Mucosa of stomach (tissue), 1 donor: ENCODE results near the gene CTTNBP2.

Experiments
- H3K27me3 ChIP-seq: one replicate; pipeline ENCODE4 v1.7.0; 2013; ENCODE audit warnings: mild to moderate bottlenecking, low read length; ENCODE audit not compliant: control insufficient read depth, insufficient read depth
- H3K36me3 ChIP-seq: one replicate; pipeline ENCODE4 v1.7.0; 2013; ENCODE audit warnings: low read length; ENCODE audit not compliant: control insufficient read depth, insufficient read depth
- H3K4me1 ChIP-seq: one replicate; pipeline ENCODE4 v1.7.0; 2013; ENCODE audit warnings: mild to moderate bottlenecking, low read length; ENCODE audit not compliant: control insufficient read depth, insufficient read depth
- H3K4me3 ChIP-seq: one replicate; pipeline ENCODE4 v1.7.0; 2013; ENCODE audit warnings: low read length
- H3K9ac ChIP-seq: one replicate; pipeline ENCODE4 v1.7.0; 2013; ENCODE audit warnings: mild to moderate bottlenecking, low read length, moderate library complexity
- H3K9me3 ChIP-seq: one replicate; pipeline ENCODE4 v1.7.0; 2013; ENCODE audit warnings: mild to moderate bottlenecking, low read length, moderate library complexity; ENCODE audit not compliant: control insufficient read depth
- donor health status: Pancreatic carcinoma.

Gene CTTNBP2

DNA sequence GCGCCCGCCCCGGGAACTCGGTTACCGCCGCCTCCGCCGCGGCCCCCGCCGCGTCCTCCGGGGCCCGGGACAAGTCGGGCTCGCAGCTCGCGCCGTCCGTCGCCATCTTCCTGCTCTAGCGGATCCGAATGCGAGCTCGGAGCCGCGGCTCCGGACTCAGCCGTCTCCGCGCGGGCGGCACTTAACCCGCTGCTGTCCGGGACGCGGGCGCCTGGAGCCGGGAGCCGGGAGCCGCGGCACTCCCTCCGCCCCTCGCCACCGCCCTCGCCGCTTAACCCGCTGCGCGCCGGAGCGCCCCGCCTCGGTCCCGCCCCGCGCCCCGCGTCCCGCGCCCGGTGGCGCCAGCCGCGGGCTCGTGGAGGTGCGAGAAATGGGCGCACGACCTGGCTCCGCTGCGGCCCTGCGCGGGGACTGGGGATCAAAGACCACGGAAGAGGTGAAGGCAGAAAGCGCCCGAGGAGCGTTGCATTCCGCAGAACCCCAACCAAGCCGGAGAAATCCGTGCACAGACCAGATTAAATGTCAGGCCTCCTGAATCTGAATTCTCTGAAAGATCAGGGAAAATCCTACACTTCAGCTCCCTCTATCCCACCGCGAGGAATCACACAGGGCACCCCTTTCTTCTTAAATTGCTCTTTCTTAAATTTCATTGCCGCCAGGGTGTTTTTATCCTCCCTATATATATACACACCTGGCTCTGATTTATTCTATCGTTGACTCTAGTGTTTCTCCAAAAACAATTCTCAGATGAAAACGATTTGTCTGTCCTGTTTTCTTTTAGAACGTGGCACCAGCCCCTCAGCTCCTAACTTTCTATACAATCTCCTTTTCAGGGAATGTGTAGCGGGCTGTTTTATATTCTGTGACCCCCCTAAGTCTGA lies at the start of gene CTTNBP2:
Gene CTTNBP2 (minus strand): TSS at position 132 of the 881 bp plus-strand sequence. CDS start 26 bp downstream, at position 106.
- H3K4me1 ChIP-seq = peaks cover 5% of the 10 kb centered on the region
- peaks cover 38% of the 10 kb centered on the region for H3K27me3 ChIP-seq
- peak within 1 kb of the TSS; percentile 28 for H3K4me3 ChIP-seq
- H3K9me3 ChIP-seq = no peaks in the 10 kb centered on the region
- H3K9ac ChIP-seq = peak within 1 kb of the TSS; percentile 53
- no peaks in the 10 kb centered on the region for H3K36me3 ChIP-seq

DNA sequence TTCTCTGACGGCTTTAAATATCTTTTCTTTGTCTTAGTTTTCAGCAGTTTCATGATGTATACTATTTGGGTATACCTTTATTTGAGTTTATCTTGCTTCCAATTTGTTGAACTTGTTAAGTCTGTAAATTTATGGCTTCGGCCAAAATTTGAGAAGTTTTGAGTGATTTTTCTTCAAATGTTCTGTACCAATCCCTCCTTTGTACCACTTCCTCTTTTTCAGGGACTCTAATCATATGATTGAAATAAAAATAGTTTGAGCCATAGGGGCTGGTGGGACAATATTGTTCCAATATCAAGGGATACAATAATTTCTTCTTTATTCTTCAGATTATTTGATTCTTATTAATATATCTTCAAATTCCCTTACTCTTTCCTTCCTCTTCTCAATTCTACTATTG lies 43.1 kb upstream of the CTTNBP2 start:
- Histone ChIP-seq H3K36me3 (no peaks in the 10 kb centered on the region), H3K4me1 (no peaks in the 10 kb centered on the region), H3K27me3 (no peaks in the 10 kb centered on the region), H3K4me3 (no peak overlapping the region), H3K9me3 (no peaks in the 10 kb centered on the region), H3K9ac (no peak overlapping the region)

DNA sequence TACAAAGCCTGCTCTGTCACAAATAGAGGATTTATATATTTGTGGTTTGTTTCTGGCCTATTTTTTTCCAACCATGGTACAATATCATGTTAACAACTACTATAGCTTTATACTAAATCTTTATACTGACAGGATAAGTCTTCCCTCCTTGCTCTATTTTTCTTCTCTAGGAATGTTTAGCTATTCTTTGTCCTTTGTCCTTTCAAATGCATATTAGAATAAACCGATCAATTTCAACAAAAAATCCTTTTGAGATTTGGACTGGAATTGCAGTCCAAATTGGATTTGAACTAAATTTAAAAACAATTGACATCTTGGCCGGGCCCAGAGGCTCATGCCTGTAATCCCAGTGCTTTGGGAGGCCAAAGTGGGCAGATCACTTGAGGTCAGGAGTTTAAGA lies 39.2 kb upstream of the CTTNBP2 start:
- Histone ChIP-seq H3K27me3 (no peaks in the 10 kb centered on the region), H3K36me3 (no peaks in the 10 kb centered on the region), H3K4me3 (no peak overlapping the region), H3K9ac (no peak overlapping the region), H3K4me1 (no peaks in the 10 kb centered on the region), H3K9me3 (no peaks in the 10 kb centered on the region)

DNA sequence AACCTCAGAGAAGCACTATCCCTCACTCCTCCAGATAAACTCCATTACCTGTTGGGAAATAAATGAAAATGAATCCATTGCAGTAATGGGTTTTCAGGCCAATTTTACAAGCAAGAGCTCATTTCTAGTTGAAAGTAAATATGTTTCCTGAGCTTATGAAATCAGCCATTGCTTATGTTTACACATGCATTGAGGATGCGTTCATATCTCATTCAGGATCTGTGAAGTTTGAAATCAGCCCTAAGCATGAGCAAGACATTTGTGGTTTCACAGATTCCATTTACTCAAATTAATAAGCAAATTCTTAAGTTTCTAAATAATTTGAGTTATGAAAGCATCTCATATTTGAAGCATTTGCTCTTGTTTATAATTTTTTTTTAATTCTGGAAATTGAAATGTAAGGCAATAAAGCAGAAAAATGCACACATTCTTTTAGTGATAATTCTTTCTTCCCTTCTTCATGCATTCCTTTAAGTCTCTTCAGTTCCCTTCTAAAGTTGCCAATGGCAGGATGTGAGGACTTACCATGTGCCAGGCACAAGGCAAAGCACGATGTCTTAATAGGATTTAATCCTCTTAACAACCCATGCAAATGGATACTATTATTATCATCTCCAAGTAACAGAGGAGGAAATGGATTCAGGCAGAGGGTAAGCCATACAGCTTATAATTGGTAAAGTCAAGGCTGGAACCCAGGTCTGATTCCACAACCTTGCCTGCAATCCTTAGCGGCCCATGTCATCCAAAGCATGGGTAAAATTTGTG lies 35.0 kb upstream of the CTTNBP2 start:
- H3K4me3 ChIP-seq = no peak overlapping the region
- no peak overlapping the region for H3K9ac ChIP-seq
- no peaks in the 10 kb centered on the region for H3K36me3 ChIP-seq
- no peaks in the 10 kb centered on the region for H3K4me1 ChIP-seq
- H3K27me3 ChIP-seq = peaks cover 8% of the 10 kb centered on the region
- H3K9me3 ChIP-seq = no peaks in the 10 kb centered on the region

DNA sequence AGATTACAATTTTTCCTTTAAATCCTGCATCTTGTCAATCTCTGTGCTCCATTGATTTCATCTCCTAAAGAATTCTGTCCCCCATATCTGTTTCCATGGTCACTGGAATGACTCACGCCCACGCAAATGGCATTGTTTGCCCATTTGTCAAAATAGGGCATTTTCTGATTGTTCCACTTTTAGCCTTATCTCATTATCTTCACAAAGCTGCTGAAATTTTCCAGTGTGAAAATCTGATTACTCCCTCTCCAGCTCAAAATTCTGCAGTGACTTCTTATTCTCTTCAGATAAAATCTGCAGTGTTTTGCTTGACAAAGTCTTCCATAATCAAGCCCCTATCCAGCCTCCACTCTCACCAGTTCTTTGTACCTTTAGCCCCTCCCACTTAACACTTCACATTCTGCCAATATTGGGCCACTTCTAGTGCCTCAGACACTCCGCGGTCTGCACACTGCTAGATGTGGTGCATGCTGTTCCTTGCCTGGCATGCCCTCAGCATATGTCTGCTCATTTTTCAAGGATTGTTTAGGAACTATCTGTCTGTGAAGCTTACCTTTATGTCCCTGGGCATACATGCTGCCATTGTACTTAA lies 33.9 kb upstream of the CTTNBP2 start:
- Histone ChIP-seq H3K27me3 (peaks cover 8% of the 10 kb centered on the region), H3K9me3 (no peaks in the 10 kb centered on the region), H3K9ac (no peak overlapping the region), H3K4me1 (no peaks in the 10 kb centered on the region), H3K4me3 (no peak overlapping the region), H3K36me3 (no peaks in the 10 kb centered on the region)

DNA sequence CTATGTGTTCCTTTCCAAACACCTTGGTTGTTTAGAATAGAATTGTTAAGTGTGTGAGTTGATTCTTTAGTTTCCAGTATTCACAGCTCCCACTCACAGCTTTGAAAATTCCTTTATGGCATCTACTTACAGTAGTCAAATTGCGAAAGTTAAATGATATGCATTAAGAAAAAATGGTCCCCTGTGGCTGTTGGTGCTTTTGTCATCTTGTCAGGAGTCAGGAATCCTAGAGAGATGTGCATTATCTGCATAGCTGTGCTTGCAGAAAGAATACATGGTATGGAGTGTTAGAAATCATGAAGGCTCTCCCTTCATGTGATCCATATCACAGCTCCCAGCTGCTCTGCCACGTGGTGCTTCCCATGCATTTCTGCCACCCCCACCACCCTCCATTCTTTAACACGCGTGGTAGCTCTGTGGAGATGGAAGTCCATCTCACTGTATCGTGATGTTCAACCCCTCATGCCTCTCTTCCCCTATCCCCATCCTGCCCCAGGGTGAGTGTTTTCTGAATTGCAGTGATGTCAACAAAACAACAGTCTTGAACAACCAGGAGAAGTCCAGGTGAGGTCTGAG lies 29.2 kb upstream of the CTTNBP2 start:
- no peaks in the 10 kb centered on the region for H3K4me1 ChIP-seq

DNA sequence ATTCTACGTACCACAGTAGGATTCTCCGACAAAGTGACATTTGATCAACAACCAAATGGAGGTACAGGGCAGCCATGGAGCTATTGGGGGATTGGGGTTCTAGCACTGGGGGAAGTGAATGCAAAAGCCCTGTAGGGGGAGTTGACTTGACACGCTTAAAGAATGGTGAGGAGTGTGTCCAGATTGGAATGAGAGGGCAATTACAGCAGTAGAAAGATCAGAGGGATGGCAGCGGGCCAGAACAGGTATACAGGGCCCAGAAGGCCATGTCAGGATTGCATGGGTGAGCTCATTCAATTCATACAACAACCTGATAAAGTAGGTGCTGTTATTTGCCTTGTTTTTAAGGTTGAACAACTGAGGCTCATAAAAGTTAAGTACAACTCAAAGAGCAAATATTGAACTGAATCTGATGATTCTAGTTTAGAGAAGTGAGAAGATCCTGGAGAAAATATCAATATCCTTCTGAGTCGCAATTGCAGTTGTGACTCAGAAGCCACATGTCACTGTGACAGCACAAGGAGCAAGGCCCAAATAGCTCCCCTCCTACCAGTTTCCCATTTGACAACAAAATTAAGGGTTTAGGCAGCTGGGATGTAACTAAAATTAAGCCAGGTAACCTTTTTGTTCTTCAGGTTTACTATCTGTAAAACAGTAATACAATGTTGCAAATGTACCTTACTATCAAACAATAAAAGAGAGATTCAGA lies 28.0 kb upstream of the CTTNBP2 start:
- Histone ChIP-seq H3K36me3 (no peaks in the 10 kb centered on the region), H3K9ac (no peak overlapping the region), H3K9me3 (no peaks in the 10 kb centered on the region), H3K4me3 (no peak overlapping the region), H3K4me1 (no peaks in the 10 kb centered on the region), H3K27me3 (no peaks in the 10 kb centered on the region)

More for the DNA sequence above, 29.2 kb upstream of the CTTNBP2 start:
- Histone ChIP-seq H3K36me3 (no peaks in the 10 kb centered on the region), H3K4me3 (no peak overlapping the region), H3K9me3 (no peaks in the 10 kb centered on the region), H3K27me3 (peaks cover 8% of the 10 kb centered on the region), H3K9ac (no peak overlapping the region)

DNA sequence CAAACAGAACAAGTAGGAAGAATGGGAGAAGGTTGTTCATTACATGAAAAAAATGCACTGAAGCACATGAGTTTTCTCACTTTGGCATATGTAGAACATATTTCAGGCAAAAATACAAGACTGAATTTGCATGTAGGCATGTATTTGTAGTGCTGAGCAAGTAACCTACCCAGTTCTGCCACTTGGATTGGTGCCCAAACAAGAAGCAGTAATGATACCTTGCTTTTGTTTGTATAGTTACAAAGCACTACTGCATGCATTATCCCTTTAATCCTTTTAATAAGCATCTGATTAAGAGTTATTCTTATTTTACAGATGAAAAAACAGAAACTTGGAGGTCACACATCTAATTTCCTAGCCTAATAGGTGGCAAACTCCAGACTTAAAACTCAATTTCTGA lies 23.1 kb upstream of the CTTNBP2 start:
- H3K9ac ChIP-seq = no peak overlapping the region
- no peak overlapping the region for H3K4me3 ChIP-seq
- H3K27me3 ChIP-seq = no peaks in the 10 kb centered on the region
- H3K9me3 ChIP-seq = no peaks in the 10 kb centered on the region
- H3K4me1 ChIP-seq = no peaks in the 10 kb centered on the region
- no peaks in the 10 kb centered on the region for H3K36me3 ChIP-seq

DNA sequence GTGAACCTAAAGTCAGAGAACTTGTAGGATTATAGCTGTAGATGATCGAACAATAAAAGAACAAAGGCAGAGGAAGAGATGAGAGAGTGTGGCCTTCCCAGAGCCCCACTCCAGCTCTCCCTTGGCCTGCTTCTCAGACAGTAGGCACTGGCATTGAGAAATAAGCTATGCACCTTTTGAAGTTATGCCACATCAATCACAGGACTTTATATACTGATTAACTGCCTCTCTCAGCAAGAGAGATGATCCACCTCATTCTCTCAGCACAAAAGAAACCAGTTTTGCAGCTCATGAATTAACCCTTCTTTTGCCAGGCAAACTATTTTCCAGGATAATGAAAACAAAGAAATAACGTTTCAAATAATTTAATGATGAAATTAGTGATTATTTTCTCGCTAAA lies 22.0 kb upstream of the CTTNBP2 start:
- no peaks in the 10 kb centered on the region for H3K27me3 ChIP-seq
- no peak overlapping the region for H3K4me3 ChIP-seq
- no peaks in the 10 kb centered on the region for H3K4me1 ChIP-seq
- no peaks in the 10 kb centered on the region for H3K9me3 ChIP-seq
- H3K9ac ChIP-seq = no peak overlapping the region
- H3K36me3 ChIP-seq = no peaks in the 10 kb centered on the region

- no peak overlapping the region for H3K4me3 ChIP-seq
- no peaks in the 10 kb centered on the region for H3K4me1 ChIP-seq
- no peak overlapping the region for H3K9ac ChIP-seq
- H3K27me3 ChIP-seq = no peaks in the 10 kb centered on the region
- H3K36me3 ChIP-seq = no peaks in the 10 kb centered on the region
- H3K9me3 ChIP-seq = no peaks in the 10 kb centered on the region
These were observed 20.8 kb upstream of the CTTNBP2 start for GRCh38 chr7:117894037-117894436.

DNA sequence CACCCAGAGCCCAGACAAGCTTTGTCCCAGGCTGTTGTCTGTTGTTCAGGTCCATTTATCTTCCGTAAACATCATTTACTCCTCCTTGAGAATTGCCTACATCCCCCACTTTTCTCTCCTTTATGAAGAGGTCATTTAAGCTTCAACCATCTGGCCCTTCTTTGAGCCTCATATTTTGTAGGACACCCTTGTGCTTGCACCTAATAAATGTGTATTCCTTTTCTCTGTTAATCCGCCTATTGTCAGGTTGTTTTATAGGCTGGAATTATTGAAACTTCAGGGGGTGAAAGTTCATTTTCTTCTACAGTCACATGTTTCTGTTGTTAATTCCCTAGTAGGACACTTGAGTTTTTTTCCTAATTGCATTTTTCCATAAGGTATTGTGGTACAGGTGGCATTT lies 19.6 kb upstream of the CTTNBP2 start:
- no peaks in the 10 kb centered on the region for H3K36me3 ChIP-seq
- H3K27me3 ChIP-seq = no peaks in the 10 kb centered on the region
- no peaks in the 10 kb centered on the region for H3K4me1 ChIP-seq
- H3K9me3 ChIP-seq = no peaks in the 10 kb centered on the region
- H3K9ac ChIP-seq = no peak overlapping the region
- no peak overlapping the region for H3K4me3 ChIP-seq
